SU-DHL-6 (cell line): Measurements from ENCODE around the gene PPP2R2C.

Experiments used
- H2AFZ ChIP-seq: fragments of 200-600 bp; sonication (generic); 2 replicates; pipeline ENCODE4 v1.6.1; 2014; ENCODE audit warnings: low read depth, mild to moderate bottlenecking, moderate library complexity, mixed read lengths, antibody characterized with exemption, low read length; ENCODE audit not compliant: severe bottlenecking
- H3F3A ChIP-seq: fragments of 200-600 bp; shearing (Covaris generic); 2 replicates; pipeline ENCODE4 v1.6.0; 2016; ENCODE audit warnings: antibody characterized with exemption, mild to moderate bottlenecking; ENCODE audit not compliant: insufficient read depth
- H3K27ac ChIP-seq: fragments of 200-600 bp; sonication (generic); 2 replicates; pipeline ENCODE4 v1.5.1; 2016; ENCODE audit warnings: low read depth, mild to moderate bottlenecking, low read length, moderate library complexity, mixed read lengths
- H3K27me3 ChIP-seq: fragments of 200-600 bp; sonication (generic), shearing (Covaris generic); 2 replicates; pipeline ENCODE4 v1.6.0; 2014; ENCODE audit warnings: mild to moderate bottlenecking, low read length
- H3K36me3 ChIP-seq: fragments of 200-600 bp; sonication (generic); 2 replicates; pipeline ENCODE4 v1.6.1; 2014; ENCODE audit warnings: mild to moderate bottlenecking, low read length, mixed read lengths
- H3K4me2 ChIP-seq: fragments of 300-600, 200-600 bp; shearing (Covaris generic), sonication (generic); 2 replicates; pipeline ENCODE4 v1.6.0; 2014; ENCODE audit warnings: low read length, low read depth, mild to moderate bottlenecking; ENCODE audit not compliant: poor library complexity, severe bottlenecking
- H3K4me3 ChIP-seq: fragments of 200-600 bp; sonication (generic); 2 replicates; pipeline ENCODE4 v1.5.1; 2014; ENCODE audit warnings: antibody characterized with exemption, low read length, mild to moderate bottlenecking, mixed read lengths; ENCODE audit not compliant: insufficient read depth, poor library complexity, severe bottlenecking
- H3K79me2 ChIP-seq: fragments of 200-600 bp; sonication (generic); 2 replicates; pipeline ENCODE4 v1.6.1; 2014; ENCODE audit warnings: mild to moderate bottlenecking, low read length, moderate library complexity; ENCODE audit not compliant: insufficient read depth
- H3K9ac ChIP-seq: fragments of 200-600 bp; sonication (generic); 2 replicates; pipeline ENCODE4 v1.7.0; 2014; ENCODE audit warnings: mild to moderate bottlenecking, low read length
- H3K9me2 ChIP-seq: fragments of 200-600 bp; sonication (generic); replicated peaks from 2 replicates; pipeline ENCODE4 v1.6.1; 2014; ENCODE audit warnings: low read length; ENCODE audit not compliant: insufficient read depth
- H3K9me3 ChIP-seq: fragments of 200-600 bp; sonication (generic); 2 replicates; pipeline ENCODE4 v1.6.1; 2014; ENCODE audit warnings: low read length, mixed read lengths; ENCODE audit not compliant: insufficient read depth
- H4K20me1 ChIP-seq: fragments of 200-600 bp; sonication (generic); 2 replicates; pipeline ENCODE4 v1.6.1; 2014; ENCODE audit warnings: low read depth, mild to moderate bottlenecking, antibody characterized with exemption, low read length, moderate library complexity, mixed read lengths
- EZH2phosphoT487 ChIP-seq: fragments of 200-600 bp; sonication (generic), shearing (Covaris generic); conservative IDR thresholded peaks from 2 replicates; pipeline ENCODE4 v1.6.1; 2018; ENCODE audit warnings: mild to moderate bottlenecking, antibody characterized with exemption, low read length, moderate library complexity, mixed read lengths
- TF ChIP-seq, protein P1 (sequence below): fragments of 200-600 bp; sonication (generic); IDR thresholded peaks from one replicate; pipeline ENCODE4 v1.5.1; 2017; ENCODE audit warnings: antibody characterized with exemption, mild to moderate bottlenecking, low read length, moderate library complexity; ENCODE audit not compliant: insufficient read depth, poor library complexity, severe bottlenecking

The PPP2R2C gene

GRCh38 chr4:6280365-6280996, 191.9 kb downstream of the PPP2R2C start:
- Histone ChIP-seq H3K36me3 (no peaks in the 10 kb centered on the region), H3K4me2 (no peak overlapping the region), H3K27ac (no peak overlapping the region), H3F3A (no peaks in the 10 kb centered on the region), H3K4me3 (no peak overlapping the region), H3K9ac (no peak overlapping the region), H3K9me2 (no peaks in the 10 kb centered on the region), H3K9me3 (no peaks in the 10 kb centered on the region), H4K20me1 (no peaks in the 10 kb centered on the region), H2AFZ (no peak overlapping the region), H3K27me3 (no peaks in the 10 kb centered on the region), H3K79me2 (no peaks in the 10 kb centered on the region)
- no peak for TF ChIP-seq EZH2phosphoT487
- TF ChIP-seq, protein P1, sequence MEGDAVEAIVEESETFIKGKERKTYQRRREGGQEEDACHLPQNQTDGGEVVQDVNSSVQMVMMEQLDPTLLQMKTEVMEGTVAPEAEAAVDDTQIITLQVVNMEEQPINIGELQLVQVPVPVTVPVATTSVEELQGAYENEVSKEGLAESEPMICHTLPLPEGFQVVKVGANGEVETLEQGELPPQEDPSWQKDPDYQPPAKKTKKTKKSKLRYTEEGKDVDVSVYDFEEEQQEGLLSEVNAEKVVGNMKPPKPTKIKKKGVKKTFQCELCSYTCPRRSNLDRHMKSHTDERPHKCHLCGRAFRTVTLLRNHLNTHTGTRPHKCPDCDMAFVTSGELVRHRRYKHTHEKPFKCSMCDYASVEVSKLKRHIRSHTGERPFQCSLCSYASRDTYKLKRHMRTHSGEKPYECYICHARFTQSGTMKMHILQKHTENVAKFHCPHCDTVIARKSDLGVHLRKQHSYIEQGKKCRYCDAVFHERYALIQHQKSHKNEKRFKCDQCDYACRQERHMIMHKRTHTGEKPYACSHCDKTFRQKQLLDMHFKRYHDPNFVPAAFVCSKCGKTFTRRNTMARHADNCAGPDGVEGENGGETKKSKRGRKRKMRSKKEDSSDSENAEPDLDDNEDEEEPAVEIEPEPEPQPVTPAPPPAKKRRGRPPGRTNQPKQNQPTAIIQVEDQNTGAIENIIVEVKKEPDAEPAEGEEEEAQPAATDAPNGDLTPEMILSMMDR, result no peak

- H3K9me2 ChIP-seq, result no peaks in the 10 kb centered on the region
- no peak overlapping the region for H3K4me3 ChIP-seq
- H3K9ac ChIP-seq, result no peak overlapping the region
- H3K9me3 ChIP-seq, result no peaks in the 10 kb centered on the region
- no peak for TF ChIP-seq EZH2phosphoT487
- TF ChIP-seq, protein P1, result no peak
- no peak overlapping the region for H3K4me2 ChIP-seq
- H3K27ac ChIP-seq, result no peak overlapping the region
- no peaks in the 10 kb centered on the region for H3F3A ChIP-seq
- H2AFZ ChIP-seq, result no peak overlapping the region
- no peaks in the 10 kb centered on the region for H3K27me3 ChIP-seq
- no peaks in the 10 kb centered on the region for H3K36me3 ChIP-seq
- no peaks in the 10 kb centered on the region for H3K79me2 ChIP-seq
- H4K20me1 ChIP-seq, result no peaks in the 10 kb centered on the region
Measured at GRCh38 chr4:6279582-6280289, 192.7 kb downstream of the PPP2R2C start.

DNA sequence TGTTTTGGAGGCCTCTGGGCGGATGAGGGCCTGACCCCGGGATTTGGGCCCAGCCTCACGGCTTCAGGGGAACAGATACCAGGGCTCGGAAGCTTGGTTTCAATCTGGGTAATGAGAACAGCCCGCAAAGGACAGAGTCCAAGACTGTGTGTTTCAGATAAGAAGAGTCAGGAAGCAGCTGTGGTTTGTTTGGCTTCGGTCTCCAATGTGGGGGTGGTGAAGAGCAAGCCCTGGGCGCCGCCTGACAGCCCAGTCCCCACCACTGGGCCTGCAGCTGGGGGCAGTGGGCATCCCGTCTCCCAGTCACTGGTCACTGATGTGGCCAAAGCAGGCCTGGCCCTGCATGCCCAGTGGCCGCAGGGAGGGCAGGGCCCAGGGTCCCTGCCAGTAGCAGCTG, 193.6 kb downstream of the PPP2R2C start:
- H3F3A ChIP-seq, result no peaks in the 10 kb centered on the region
- no peak overlapping the region for H3K27ac ChIP-seq
- TF ChIP-seq, protein P1, result no peak
- TF ChIP-seq EZH2phosphoT487, result no peak
- no peaks in the 10 kb centered on the region for H3K9me3 ChIP-seq
- no peak overlapping the region for H2AFZ ChIP-seq
- no peak overlapping the region for H3K9ac ChIP-seq
- no peaks in the 10 kb centered on the region for H3K79me2 ChIP-seq
- H3K4me2 ChIP-seq, result no peak overlapping the region
- no peaks in the 10 kb centered on the region for H3K27me3 ChIP-seq
- no peaks in the 10 kb centered on the region for H3K9me2 ChIP-seq
- H3K4me3 ChIP-seq, result no peak overlapping the region
- no peaks in the 10 kb centered on the region for H4K20me1 ChIP-seq
- H3K36me3 ChIP-seq, result no peaks in the 10 kb centered on the region
